Measurements from ENCODE around the gene CST6.
A peak's percentile ranks its signal among the peaks of the same experiment; 100 is the strongest.
"Not testable (repeated sequence)": the region's sequence is repeated elsewhere in the genome, so short reads cannot be mapped to it uniquely, and the experiment has no call there.

CST6 gene

DNA sequence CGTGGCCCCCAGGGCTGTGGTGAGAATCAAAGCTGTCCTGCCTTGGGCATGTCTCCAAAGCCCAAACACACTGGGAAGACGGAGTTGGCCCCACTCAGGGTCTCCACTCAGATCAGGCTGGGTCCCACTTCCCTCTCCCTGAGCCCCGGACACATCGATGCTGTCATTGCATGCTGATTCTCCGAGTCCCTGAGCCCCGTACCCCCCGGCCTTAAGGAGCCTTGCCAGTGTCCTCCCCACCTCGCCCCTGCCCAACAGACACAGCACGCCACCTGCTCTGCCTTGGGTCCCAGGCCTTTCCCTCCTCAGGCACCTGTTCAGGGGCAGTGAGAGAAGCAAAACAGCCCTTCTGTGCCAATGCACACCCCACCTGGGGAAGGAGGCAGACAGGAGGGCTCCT is 24.5 kb upstream of the CST6 start:
- DNase-seq, result no peak

DNA sequence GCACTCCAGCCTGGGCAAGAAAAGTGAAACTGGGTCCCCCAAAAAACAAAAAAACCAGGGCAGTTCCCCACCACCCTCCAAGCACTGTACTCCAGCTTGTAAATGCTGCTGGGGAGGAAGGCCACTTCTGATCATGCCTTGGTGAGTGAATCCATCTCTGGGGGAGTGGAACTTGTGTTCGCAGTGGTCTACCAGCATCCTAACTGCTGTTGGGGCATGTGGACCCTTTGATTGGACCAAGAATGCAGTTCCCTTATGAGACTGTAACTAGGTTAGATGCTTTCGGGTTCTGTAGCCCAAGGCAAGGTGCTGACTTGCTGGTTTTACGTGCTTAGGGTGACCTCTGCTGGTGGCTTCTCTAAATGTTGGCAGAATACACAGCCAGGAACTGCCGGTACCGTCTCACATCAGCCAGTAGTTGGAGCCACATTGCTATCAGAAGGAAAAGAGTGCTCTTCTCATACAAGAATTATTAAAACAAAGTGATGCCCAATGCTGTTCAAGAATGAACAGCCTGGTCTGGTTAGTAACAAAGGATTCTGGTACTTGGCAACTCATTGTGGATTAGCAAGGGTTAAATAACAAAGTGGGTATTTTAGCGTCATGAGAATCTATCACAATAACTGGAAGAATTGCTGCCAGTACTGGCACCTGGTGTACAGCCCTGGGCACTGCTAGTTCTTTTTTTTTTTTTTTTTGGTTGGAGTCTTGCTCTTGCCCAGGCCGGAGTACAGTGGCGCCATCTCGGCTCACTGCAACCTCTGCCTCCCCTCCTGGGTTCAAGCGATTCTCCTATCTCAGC is 22.8 kb upstream of the CST6 start:
- peak; percentile 89 for DNase-seq

DNA sequence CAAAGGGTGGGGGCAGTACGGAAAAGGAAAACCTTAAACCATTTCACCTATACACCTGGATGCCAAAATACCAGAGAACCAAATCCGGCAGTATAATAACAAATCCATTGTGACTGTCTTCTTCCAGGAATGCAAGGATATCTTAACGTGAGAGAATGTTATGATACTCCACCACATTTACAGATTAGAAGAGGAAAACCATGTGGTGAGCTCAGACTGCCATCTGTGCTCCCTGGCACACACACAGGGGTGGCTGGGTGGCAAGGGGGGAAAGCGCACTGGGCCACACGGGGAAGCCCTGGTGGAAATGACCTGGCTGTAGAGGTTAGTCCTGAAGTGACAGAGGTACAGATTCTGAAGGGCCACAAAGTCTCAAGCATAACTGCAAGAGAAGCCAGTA is 19.8 kb upstream of the CST6 start:
- no peak for DNase-seq

DNA sequence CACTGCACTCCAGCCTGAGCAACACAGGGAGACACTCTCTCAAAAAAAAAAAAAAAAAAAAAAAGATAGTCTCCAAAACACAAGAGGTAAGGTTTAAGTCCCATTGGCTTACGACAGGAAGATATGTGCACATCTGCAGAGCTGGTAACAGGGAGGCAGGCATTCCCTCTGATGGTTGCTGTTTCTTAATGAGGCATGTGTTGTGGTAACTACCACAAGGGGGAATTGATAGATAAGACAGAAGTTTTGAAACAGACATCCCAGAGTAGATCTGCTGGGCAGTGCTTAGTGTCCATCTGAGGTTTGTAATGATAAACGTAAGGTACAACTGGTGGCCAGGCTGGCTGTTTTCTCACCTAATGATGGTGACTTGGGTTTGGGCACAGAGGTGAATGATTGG is 14.5 kb upstream of the CST6 start:
- DNase-seq, result no peak

DNA sequence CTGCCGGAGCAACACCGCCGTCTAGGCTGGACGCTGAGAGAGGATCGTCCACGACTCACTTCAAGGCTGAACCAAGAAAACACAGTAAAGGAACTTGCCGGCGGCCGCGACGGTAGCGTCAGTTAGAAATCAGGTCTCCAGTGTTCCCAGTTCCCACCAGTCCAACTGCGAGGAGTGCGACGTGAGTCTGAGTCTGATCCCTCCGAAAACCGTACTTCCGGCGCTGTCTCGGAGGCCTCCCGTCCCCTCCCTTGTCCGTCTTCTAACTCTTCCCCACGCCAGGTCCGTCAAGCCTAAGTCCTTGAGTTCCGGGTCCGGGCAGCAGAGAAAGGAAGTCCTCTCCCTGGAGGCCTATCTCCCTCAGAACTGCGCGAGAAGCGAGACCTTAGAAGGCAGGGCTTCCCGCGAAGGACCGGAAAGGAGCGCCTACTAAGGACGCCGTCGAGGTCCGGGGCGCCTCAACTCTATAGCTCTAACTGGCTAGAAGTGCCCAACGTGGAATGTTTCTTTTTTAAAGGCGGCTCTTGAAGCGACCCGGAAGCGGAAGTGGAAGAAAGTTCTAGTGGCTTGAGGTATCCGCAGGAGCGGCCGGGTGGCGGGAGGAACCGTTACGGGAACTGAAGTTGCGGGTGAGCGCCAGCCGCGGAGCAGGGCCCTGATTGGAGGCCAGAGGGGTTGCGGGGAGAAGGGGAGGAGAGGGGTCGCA is 9.7 kb upstream of the CST6 start, which contains the start of the genes BANF1 and EIF1AD:
Gene BANF1 (plus strand): TSS at position 562 of the 706 bp plus-strand sequence. CDS start 748 bp downstream, outside the sequence.
Gene EIF1AD (minus strand): TSS at position 216 of the 706 bp plus-strand sequence. CDS start 1,768 bp downstream, outside the sequence.
- DNase-seq, result peak; percentile 95

DNA sequence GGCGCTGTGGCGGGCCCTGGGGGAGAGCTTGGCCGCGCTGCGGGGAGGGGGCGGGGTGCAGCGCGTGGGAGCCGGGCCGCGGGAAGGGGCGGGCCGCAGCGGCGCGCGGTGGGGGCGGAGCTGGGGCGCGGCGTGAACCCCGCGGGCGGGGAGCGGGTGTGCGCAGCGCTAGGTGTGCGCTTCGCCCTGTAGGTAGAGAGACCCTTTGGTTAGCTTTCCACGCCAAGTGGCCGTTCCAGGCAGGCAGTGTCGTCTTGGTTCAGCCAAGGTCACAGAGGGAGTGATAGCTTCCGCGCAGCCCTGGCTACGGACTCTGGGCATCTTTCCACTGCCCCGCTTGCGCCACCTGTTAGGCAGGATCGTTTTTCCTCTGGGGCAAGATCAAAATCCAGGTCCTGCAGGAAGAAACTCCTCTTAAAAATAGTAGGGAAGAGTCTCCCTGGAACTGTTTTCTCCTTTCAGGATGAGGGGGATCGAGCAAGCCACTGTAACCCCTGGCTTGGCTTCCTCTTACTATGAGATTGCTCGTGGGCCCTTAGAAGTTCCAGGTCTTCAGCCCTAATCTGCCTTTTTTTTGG is 9.1 kb upstream of the CST6 start:
- no peak for DNase-seq

DNA sequence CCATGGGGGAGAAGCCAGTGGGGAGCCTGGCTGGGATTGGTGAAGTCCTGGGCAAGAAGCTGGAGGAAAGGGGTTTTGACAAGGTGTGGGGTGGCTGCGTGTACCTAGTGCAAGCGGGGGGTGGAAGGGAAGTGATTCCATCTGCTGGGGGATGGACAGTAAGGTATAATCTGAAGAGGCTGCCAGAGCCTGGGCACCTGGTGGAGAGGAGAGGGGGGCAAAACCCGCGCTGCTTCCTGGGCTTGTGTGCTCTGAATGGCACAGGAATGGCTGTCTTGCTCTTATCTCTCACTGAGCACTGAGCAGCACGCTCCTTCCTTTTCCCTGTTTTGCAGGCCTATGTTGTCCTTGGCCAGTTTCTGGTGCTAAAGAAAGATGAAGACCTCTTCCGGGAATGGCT is 8.5 kb upstream of the CST6 start:
- DNase-seq, result no peak

DNA sequence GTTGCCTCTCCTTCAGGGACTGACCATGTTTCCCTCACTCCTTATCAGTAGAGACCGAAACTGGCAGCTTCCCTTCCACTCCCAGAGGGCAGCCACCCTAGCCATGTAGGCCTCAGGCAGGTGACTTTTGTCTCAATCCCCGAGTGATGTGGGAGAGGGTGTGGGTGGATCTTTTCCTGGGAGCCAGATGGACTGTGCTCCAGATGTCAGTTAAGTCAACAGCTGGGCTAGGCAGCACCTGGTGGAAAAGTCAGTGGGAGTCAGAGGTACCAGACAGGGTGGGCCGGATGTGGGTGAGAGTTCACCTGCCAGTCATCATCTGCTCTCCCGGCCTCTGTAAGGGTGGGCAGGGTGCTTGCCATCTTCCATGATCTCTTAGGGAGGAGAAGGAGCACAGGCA is 7.6 kb upstream of the CST6 start:
- no peak for DNase-seq

DNA sequence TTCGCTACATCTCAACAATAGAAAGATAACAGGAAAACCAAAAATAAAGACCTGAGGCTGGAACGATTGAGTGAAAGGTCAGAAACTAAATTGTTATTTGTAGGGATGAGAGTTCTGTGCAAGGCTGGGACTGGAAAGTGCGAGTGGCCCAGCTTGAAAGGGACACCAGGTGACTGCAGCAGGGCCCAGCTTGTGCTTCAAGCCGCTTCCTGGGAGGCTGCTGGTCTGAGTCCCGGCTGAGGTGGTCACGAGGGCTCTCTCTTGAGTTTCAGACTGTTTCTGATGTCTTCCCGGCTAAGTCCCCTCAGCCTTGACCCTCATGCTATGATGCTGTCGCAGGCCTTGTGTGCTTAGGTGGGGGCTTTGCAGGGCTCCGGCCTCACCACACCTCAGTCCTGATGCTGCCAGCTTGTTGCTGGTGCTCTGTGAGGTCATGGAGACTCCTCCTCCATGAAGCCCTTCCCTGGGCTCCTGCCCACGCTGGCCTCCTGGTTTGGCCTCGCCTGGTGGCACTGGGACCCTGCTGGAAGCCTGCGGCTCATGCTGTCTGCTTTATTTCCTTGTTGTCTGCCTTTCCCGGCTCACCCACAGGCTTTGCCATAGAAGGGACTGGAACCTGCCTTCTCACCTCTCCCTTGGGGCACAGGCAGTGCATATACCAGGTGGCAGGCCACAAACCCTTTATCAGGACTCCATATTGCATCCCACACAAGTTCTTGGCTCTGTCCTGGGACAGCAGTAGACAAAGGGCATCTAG is 5.5 kb upstream of the CST6 start:
- DNase-seq, result no peak

DNA sequence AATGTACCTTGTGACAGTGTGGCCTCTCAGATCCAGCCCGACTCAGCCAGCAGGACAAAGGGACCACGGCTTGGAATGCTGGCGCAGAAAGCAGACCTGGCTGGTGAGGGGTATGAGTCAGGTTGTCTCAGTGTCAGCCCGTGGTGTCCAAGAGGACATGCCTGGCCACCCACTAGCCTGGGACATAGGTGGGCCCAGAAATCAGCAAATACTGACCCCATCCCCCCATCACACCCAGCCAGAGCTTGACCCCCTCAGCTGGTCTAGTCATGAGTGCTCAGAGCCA is 5.0 kb upstream of the CST6 start:
- DNase-seq, result no peak

DNA sequence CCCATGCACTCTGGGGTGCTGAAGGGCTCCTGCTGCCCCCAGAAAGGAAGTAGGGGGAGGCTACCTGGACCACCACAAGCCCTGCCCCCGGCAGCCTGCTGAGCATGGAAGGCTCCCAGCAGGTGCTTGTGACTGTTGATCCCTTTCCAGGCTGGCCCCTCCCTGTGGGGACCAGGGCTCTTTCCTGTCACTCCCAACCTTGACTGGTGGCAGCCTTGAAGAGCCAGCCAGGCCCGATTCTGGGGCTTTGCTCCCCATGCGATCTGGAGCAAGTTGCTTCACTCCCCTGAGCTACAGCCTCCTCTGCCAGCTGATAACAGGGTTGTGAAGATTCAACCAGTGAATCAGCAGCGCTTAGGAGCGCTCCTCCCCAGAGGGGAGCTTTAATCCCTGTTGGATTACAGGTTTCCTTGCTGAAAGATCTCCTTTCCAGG is 4.6 kb upstream of the CST6 start:
- no peak for DNase-seq

DNA sequence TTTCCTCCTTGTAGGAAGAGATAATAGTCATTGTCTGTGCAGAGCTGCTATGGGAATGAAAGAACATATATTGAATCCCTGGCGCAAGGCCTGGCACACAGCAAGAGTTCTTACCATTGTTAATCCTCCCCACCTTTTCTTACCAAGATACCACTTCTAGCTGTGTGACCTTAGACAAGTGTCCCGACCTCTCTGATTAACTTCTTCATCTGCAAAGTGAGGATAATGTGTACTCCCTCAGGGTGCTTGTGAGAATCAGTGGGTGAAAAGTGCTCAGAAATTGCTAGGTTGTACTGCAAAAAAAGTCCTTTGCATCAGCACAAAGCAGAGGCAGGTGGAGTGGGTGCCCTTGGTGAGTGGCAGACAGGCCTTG is 3.7 kb upstream of the CST6 start:
- no peak for DNase-seq

DNA sequence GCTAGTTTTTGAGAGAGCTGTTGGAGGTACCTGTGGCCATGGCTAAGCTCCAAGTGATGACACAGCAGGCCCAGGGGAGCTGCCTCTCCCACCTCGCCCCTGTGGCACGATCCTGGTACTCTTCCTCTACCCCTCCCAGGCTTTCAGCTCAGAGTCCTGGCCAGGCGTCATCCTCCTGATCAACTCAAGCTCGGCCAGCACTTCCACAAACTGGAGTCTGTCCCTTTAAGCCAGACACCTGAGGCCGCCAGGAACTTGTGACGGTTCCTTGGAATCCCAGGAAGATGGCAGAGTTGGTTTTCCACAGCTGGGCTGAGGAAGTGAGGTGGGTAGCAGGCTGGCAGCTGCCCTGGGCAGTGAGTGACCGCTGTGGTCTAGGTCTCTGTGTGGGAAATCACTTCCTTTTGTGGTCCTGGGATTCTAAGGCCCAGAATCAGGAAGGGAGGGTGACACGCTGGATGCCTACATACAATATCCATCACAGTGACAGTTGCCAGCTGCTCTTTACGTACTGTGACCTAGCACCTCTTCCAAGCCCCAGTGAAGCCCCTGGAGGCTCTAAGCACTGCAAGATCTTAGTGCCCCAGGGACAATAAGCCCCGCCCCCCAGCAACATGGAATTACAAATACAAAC is 3.2 kb upstream of the CST6 start:
- DNase-seq, result no peak

DNA sequence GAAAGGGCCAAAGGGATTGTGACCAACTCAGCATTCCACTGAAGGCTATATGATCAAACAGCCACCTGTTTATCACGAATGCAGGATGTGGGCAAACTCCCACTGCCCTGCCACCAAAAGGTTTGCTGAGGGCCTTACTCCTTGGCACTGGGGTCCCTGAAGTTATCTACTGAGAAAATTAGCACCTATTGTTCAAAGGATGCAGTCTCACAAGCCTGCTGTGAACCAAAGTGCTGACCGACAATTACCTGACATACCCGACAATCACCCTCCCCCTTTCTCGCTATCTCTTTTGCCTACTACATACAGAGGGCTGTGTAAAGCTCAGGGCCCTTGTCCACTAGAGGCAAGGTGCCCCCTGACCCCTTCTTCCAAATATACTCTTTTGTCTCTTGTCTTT is 1.8 kb upstream of the CST6 start:
- DNase-seq, result not testable (repeated sequence)

DNA sequence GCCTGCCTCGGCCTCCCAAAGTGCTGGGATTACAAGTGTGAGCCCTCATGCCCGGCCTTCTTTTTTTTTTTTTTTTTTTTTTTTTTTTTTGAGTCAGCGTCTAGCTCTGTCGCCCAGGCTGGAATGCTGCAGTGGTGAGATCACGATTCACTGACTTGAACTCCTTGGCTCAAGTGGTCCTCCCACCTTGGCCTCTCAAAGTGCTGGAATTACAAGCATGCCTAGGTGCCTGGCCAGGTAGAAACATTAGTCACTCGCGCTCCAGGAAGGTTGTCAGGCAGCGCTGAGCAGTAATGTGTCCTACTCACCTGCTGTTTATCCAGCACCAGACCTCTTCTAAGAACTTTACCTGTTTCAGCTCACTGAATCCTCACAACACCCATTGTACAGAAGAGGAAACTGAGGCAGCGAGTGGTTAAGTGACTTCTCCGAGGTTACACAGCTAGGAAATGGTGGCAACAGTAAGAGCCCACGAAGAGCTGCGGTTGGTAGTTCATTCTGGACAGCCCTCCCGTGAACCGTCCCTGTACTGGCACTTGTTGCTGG is 496 bp upstream of the CST6 start:
- DNase-seq, result no peak

DNA sequence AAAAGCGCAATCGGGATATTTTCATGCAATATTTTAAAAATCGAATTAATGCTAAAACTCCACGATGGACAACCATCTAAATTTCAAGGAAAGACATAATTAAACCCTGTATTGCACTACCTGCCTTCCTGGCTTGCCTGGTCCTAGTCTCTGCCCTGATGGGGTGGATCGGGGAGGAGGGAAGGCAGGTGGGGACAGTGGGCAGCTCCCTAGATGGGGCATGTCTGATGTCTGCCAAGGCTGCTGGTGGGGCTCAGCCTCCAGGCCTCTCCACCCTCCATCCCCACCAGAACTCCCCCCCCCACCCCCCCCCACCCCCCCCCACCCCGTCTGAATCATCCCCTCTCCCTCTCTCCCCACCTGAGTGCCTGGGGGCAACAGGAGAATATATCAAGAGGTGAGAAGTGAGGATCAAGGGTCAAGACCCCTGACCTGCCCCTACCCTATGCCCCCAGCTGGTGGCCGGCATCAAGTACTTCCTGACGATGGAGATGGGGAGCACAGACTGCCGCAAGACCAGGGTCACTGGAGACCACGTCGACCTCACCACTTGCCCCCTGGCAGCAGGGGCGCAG is 650 bp downstream of the CST6 start:
- no peak for DNase-seq

DNA sequence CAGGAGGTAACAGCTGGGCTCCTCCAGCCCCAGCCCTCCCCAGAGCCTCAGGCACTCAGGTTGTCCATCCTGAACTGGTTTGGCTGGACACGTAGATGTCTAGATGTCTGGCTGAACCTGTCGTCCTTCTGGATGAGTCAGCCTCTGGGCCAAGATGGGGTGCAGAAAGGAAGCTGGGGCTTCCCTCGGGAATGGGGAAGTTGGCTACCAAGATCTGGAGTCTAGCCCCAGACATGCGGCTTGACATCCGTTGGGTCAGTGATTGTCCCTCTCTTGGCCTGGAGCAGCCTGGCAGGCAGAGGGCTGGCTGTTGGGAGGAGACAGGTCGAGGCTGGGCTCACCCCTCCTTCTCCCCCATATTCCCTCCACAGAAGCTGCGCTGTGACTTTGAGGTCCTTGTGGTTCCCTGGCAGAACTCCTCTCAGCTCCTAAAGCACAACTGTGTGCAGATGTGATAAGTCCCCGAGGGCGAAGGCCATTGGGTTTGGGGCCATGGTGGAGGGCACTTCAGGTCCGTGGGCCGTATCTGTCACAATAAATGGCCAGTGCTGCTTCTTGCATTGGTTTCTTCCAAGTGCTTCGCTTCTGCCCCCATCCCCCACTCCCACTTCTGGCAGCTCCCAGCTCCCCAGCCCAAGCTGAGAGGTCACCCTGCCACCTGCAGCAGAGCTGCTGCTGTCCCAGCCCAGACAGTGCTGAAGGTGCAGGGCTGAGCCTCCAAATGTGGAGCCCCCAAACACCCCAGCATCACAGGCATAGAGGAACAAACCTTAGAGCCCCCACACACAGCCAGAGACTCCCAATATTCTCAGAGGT is 1.3 kb downstream of the CST6 start:
- no peak for DNase-seq

DNA sequence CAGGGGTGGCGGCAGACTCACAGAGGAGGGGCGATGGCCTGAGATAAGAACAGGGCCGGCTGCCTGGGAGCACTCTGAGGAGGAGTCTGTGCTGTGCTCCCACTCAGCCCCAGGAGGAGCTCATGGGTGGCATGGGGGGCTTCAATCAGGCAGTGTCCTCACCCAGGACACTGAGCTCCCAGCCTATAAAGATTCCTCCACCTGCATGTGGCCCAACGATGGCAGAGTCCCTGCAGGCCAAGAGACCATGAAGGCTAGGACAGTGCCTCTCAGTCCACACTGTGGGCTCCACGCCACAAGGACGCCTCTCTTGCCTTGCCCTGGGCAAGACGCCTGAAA is 1.9 kb downstream of the CST6 start:
- no peak for DNase-seq

DNA sequence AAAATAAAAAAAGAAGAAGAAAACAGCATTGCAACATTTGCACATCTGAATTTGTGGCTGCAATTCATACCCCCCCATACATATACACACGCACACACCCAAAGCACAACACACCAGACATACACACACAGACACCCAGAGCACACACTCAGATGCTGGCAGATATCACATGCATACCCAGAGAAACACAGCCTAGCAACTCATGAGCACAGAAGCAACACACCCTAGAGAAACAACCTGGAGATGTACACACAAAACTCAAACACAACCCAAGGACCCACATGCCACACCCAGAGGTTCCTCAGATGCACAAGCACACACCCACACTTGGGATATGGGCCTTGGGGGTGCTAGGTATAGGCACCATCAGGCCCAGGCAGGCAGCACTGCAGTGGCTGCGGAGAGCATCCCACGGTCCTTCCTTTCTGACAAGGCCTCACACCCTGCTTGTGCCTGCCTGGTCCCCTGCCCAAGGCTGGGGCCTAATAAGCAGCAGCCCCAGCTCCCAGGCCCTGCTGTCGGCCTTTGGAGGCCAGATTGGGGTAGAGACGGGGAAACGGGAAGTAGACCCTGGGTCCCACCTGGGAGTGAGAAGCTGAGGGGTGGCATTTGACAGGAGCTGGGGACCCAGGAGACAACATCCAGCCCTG is 3.1 kb downstream of the CST6 start:
- no peak for DNase-seq

DNA sequence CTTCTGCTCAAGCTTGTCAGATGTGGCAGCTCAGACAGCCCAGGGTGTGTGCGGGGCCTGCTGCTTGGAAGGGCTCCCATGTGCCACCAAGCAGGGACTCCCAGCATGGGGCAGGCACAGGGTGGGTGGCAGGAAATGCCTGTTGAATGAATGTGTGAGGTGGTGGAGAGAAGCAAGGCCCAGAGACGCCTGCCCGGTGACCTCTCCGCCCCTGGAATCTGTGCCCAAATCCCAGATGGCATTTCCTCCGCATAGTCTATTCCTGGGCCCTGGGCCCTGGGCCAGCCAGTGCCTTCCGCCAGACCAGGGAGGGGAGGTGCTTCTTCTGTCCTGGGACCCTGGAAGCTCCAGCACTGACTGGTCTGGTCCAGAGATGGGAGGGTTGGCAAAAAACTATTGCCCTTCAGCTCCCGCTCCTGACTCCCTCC is 3.7 kb downstream of the CST6 start:
- DNase-seq, result no peak

All from GDM1 (cell line).